Spinal cord (tissue), 10 donors: Measurements from ENCODE around the gene XXYLT1. TPM values are rescaled to one million over a fixed set of nuclear protein-coding genes. Genes with fewer than 3 reads are reported as not detected.
A peak's percentile ranks its signal among the peaks of the same experiment; 100 is the strongest.

Source experiments
- DNase-seq, 6 donors: peaks; one replicate each; pipeline versions ENCODE4 v3.0.0 to v3.0.0-alpha.2; 2013 to 2015; ENCODE audit warnings: low spot score in 6 of 6, low read depth in 4 of 6
- H3K27ac ChIP-seq: one replicate; pipeline ENCODE4 v1.5.1; 2013; ENCODE audit warnings: low read depth, low read length, control low read depth
- H3K27me3 ChIP-seq: one replicate; pipeline ENCODE4 v1.6.1; 2013; ENCODE audit warnings: low read length; ENCODE audit not compliant: control insufficient read depth, insufficient read depth
- H3K36me3 ChIP-seq: one replicate; pipeline ENCODE4 v1.6.1; 2013; ENCODE audit warnings: low read length; ENCODE audit not compliant: control insufficient read depth, insufficient read depth
- H3K4me1 ChIP-seq: one replicate; pipeline ENCODE4 v1.6.1; 2013; ENCODE audit warnings: low read length; ENCODE audit not compliant: control insufficient read depth, insufficient read depth
- H3K4me3 ChIP-seq: one replicate; pipeline ENCODE4 v1.5.1; 2013; ENCODE audit warnings: low read depth, low read length, control low read depth
- H3K9me3 ChIP-seq: one replicate; pipeline ENCODE4 v1.6.1; 2013; ENCODE audit warnings: low read length; ENCODE audit not compliant: control insufficient read depth, insufficient read depth
- WGBS: methylation state at CpG from one replicate; pipeline ENCODE4 v1.1.5; 2013; ENCODE audit warnings: missing lambda C conversion rate; ENCODE audit not compliant: insufficient coverage; 5-methylcytosine and 5-hydroxymethylcytosine counted together
- polyA plus RNA-seq, 2 donors: library from polyadenylated mRNA; unstranded; fragments of 120-200 nt; gene quantifications; one replicate each; pipeline ENCODE4 v1.2.1, GENCODE V29; 2013; ENCODE audit not compliant: insufficient read length in 2 of 2
- total RNA-seq, 2 donors: library from RNA; depleted of rRNA in 1 of 2; stranded (reverse); fragments of 120-200 nt in 1 of 2; fragments of >200 nt in 1 of 2; gene quantifications; one replicate each; pipeline versions ENCODE4 v1.2.3 to v1.2.4, GENCODE V29; 2013 to 2014
- donor health status: healthy.

The XXYLT1 gene
- total and polyA plus RNA-seq, 4 donors = 28.0 to 47.9 (median 37.5) TPM

DNA sequence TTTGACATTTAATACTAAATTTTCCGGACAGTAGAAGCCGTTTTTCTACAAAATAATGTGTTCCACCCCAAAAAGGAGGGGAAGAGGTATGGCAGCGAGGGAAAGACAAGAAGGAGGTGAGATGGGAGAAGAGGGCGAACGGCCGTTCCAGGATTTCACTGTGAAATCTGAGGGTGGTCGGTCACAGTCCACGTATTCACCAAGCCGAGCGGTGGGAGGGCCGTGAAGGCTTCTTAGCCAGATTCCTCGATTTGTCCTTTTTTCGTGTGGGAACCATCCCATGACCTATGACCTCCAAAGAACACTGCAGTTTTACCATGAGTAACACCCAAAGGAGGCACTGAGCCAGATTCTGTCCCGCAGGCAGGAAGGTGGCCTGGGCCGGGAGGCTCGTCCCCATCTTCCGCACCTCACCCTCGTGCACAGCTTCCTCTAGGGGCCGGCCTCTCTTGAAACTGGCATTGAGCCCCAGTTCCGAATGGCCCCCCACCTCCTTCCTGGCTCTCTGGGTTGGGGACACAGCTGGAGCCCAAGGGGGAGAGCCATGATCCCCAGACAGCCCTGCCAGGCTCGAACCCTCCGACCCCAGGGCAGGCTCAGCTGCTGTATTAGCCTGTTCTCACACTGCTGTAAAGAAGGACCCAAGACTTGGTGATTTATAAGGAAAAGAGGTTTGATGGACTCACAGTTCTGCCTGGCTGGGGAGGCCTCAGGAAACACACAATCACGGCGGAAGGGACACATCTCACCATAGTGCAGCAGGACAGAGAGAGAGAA is 23.7 kb downstream of the XXYLT1 start:
- Histone ChIP-seq H3K4me1 (peaks cover 21% of the 10 kb centered on the region), H3K9me3 (no peaks in the 10 kb centered on the region), H3K36me3 (peaks cover 20% of the 10 kb centered on the region), H3K27me3 (no peaks in the 10 kb centered on the region), H3K4me3 (no peak overlapping the region), H3K27ac (no peak overlapping the region)
- no peak for DNase-seq
- 90% methylated on average over 19 of the region's 24 CpGs for WGBS

DNA sequence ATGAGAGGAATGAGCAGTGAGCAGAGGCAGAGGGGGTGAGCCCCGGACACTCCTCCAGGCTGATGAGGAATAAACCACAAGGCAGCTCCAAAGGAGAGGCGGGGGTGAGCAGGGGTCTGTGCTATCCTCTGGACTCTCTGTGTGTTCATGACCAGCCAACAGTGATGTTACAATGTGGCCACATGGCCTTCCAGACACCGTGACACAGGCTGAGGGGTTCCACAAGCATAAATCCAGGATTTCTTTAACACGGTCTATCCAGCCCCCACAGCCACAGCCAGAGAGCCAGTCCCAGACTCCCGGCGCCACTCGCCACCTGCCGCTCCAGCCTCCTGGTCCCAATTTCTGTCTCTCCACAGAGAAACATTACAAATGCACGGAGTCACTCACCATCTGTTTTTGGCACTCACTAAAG is 24.4 kb downstream of the XXYLT1 start:
- H3K4me1 ChIP-seq = peaks cover 21% of the 10 kb centered on the region
- H3K9me3 ChIP-seq = no peaks in the 10 kb centered on the region
- peak in 2 of 6 donors; percentile 31 to 75 for DNase-seq
- 57% methylated on average over 8 of the region's 9 CpGs for WGBS
- H3K27ac ChIP-seq = no peak overlapping the region
- H3K4me3 ChIP-seq = no peak overlapping the region
- H3K27me3 ChIP-seq = no peaks in the 10 kb centered on the region
- peaks cover 20% of the 10 kb centered on the region for H3K36me3 ChIP-seq

DNA sequence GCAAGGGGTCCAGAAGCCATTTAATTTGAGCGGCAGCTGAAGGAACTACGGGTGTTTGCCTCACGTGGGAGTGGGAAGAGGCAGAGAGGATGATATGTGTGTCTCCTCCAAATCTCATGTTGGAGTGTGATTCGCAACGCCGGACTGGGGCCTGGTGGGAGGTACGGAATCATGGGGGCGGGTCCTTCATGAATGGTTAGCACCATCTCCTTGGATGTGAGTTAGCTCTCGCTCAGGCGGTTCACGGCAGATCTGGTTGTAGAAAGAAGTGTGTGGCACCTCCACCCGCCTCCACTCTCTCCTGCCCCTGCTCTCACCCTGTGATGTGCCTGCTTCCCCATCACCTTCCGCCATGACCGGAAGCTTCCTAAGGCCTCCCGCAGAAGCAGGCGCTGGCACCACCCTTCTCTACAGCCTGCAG is 25.4 kb downstream of the XXYLT1 start:
- DNase-seq = no peak

DNA sequence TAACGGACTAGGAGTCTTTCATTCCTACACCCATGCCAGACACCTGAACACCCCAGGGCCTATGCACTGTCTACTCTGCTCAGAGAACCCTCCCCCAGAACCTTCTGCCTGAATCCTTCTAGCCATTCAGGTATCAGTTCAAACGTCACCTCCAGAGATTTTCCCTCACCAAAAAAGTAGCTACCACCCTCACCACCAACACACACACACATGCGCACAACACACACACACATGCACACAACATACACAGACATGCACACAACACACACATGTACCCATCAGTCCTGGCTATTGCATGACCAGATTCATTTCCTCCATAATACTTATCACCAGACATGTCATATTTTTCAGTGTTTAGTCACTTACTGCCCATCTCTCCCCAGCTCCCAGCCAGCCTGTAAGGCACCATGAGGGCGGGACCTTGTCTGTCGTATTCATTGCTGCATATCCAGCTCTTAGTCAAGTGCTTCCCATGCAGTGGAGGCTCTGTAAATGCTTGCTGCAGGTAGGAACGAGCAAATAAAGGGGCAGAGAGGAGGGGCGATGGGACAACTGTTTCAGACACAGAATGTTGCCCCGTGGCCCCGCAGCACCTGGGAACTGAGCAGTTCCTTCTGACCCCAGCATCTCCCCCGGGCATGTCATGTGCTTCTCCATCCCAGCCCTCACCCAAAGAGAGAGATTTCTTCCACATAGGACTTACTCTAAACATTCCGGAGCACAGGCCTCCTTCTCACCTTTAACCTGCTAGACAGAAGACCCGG is 29.2 kb downstream of the XXYLT1 start:
- Histone ChIP-seq H3K27me3 (no peaks in the 10 kb centered on the region), H3K4me3 (no peak overlapping the region), H3K36me3 (peaks cover 11% of the 10 kb centered on the region), H3K9me3 (no peaks in the 10 kb centered on the region), H3K4me1 (peaks cover 22% of the 10 kb centered on the region), H3K27ac (no peak overlapping the region)
- WGBS = 90% methylated on average over 12 of the region's 12 CpGs
- no peak for DNase-seq

More for the DNA sequence above, 25.4 kb downstream of the XXYLT1 start:
- H3K4me1 ChIP-seq = peaks cover 14% of the 10 kb centered on the region
- no peak overlapping the region for H3K4me3 ChIP-seq
- peaks cover 17% of the 10 kb centered on the region for H3K36me3 ChIP-seq
- no peaks in the 10 kb centered on the region for H3K27me3 ChIP-seq
- H3K27ac ChIP-seq = no peak overlapping the region
- no peaks in the 10 kb centered on the region for H3K9me3 ChIP-seq
- 98% methylated on average over 11 of the region's 16 CpGs for WGBS

DNA sequence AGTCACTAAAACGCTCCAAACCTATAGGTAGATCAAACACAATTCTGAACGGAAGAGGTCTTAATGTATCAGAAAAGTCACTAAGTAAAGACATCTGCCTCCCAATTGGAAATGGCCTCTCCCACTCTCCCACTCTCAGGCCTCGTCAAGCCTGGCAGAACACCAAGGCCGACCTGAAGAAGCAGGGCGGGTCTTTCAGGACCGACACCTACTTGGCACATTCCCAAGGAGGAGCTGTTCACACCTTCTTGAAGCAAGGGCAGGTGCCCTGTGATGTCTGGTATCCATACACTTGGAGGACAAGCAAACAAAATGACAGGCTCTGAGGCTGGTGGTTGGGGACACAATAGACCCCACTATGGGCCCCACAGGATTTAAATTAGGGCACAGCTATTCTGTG is 30.0 kb downstream of the XXYLT1 start:
- Histone ChIP-seq H3K9me3 (no peaks in the 10 kb centered on the region), H3K4me1 (peaks cover 16% of the 10 kb centered on the region), H3K27me3 (no peaks in the 10 kb centered on the region), H3K4me3 (no peak overlapping the region), H3K36me3 (peaks cover 6% of the 10 kb centered on the region), H3K27ac (no peak overlapping the region)
- WGBS = 95% methylated on average over 6 of the region's 6 CpGs
- DNase-seq = no peak

DNA sequence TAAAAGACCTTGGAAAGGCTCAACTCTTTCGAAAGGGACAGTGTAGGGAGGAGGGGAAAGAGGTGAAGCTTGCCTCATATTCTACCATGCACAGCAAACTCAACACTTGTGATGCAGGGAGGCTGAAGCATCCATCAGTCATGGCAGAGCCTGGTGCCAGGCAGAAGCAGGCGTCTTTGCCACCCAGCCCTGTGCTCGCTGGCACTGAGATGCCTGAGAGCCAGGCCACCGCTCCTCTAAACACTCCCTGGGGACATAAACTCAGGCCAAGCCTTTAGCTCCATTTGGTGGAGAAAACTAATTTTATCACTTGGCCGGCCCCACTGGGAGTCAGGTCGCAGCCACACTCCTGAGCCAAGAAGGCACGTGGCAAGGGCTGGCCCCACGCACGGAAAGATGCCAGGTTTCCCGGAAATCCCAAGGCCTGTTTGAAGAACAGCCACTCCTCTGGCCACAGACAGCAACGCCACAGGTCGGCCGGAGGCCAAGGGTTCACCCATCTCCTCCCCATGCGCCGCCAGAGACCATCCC is 30.7 kb downstream of the XXYLT1 start:
- Histone ChIP-seq H3K27me3 (no peaks in the 10 kb centered on the region), H3K9me3 (no peaks in the 10 kb centered on the region), H3K4me1 (peaks cover 16% of the 10 kb centered on the region), H3K36me3 (no peaks in the 10 kb centered on the region), H3K4me3 (no peak overlapping the region), H3K27ac (no peak overlapping the region)
- WGBS = 59% methylated on average over 11 of the region's 15 CpGs
- DNase-seq = peak in 1 of 6 donors; percentile 55

DNA sequence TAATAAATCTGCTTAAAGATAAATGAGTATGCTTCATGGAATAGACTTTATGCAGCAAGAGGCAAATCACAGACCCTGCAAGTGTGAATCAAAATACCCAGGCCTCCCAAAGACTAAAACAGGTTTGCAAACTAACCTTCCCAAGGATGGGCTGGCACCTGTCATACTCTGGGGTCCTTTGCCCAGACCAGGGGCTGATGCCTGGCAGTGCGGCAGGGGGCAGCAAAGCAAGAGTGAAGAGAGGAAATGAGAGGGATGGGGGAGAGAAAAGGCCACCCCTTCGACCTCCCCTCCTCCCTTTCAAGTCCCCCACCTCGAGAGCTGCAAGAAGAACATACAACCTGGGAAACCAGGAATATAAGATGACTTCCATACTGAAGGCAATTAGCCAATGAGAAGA is 31.8 kb downstream of the XXYLT1 start:
- Histone ChIP-seq H3K4me3 (no peak overlapping the region), H3K27ac (peak overlapping the region; percentile 67), H3K4me1 (peaks cover 16% of the 10 kb centered on the region), H3K9me3 (no peaks in the 10 kb centered on the region), H3K27me3 (no peaks in the 10 kb centered on the region), H3K36me3 (no peaks in the 10 kb centered on the region)
- DNase-seq = no peak
- no CpG with 5 or more reads among the region's 3 CpGs for WGBS

DNA sequence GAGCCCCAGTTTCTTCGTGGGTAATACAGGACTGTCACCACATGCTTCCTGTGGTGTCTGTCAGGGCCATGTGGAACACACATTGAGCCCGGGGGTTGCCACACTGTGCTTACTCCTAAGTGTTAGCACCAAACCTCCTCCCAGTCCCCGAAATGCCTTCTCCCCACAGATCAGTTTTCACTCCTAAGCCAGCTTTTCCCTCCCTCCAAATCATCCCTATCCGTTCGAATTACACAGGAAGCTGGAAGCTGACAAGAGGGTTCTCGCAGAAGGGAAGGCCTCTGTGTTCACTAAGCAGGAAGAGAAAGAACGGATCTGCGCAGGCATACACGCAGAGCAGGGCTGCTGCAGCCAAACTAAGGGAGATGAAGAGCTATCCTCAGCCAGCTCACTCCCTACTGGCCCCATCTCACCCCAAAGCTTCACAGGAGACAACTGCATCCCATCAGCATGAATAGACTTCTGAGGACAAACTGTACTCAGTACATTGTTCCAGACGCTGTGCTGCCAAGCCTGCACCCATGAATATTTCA is 32.3 kb downstream of the XXYLT1 start:
- Histone ChIP-seq H3K27ac (peak overlapping the region; percentile 67), H3K9me3 (no peaks in the 10 kb centered on the region), H3K4me1 (peaks cover 16% of the 10 kb centered on the region), H3K27me3 (no peaks in the 10 kb centered on the region), H3K36me3 (no peaks in the 10 kb centered on the region), H3K4me3 (no peak overlapping the region)
- WGBS = 68% methylated on average over 7 of the region's 10 CpGs
- DNase-seq = peak in 2 of 6 donors; percentile 41 to 73

DNA sequence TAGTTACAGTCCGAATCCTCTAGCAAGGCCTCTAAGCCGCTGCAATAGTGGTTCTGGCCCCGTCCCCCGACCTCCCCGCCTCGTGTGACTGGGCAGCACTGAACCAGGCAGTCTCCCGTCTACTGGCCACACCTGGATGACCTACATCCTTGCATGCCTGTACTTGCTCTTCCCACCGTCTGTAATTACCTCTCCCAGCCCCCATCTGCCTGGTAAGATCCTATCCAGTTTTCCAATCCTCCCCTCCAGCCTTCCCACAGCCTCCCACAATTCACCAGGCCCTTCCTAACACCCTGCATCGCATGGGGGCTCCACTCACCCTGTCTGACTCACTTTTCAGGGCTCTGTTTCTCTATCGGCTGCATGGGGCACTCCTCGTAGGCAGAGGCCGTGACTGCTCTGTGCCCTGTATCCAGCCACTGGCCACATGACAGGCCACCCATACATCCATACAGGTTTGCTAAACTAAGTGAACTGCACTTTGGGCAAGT is 32.8 kb downstream of the XXYLT1 start:
- no peak overlapping the region for H3K4me3 ChIP-seq
- whole genome bisulfite sequencing = 91% methylated on average over 12 of the region's 12 CpGs
- no peaks in the 10 kb centered on the region for H3K9me3 ChIP-seq
- H3K27me3 ChIP-seq = no peaks in the 10 kb centered on the region
- DNase-seq = no peak
- H3K36me3 ChIP-seq = no peaks in the 10 kb centered on the region
- H3K4me1 ChIP-seq = peaks cover 16% of the 10 kb centered on the region
- H3K27ac ChIP-seq = peak overlapping the region; percentile 67
